Measurements from ENCODE around the gene CCDC106.
A peak's percentile ranks its signal among the peaks of the same experiment; 100 is the strongest.

CCDC106 gene

DNA sequence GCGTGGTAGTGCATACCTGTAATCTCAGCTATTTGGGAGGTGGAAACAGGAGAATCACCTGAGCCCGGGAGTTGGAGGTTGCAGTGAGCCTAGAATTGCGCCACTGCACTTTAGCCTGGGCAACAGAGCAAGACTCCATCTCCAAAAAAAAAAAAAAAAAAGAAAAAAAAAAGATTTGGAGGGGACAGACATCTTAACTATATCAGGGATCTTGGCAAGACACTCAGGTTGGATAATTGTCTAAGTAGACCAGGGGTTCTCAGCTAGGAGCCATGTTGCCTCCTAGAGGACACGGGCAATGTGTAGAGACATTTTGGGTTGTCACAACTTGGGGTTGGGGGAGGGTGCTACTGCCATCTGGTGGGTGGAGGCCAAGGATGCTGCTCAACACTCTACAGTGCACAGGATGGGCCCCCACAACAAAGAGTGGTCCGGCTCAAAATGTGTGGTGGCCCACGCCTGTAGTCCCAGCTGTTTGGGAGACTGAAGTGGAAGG is 9.1 kb upstream of the CCDC106 start:
- no peak for DNase-seq

DNA sequence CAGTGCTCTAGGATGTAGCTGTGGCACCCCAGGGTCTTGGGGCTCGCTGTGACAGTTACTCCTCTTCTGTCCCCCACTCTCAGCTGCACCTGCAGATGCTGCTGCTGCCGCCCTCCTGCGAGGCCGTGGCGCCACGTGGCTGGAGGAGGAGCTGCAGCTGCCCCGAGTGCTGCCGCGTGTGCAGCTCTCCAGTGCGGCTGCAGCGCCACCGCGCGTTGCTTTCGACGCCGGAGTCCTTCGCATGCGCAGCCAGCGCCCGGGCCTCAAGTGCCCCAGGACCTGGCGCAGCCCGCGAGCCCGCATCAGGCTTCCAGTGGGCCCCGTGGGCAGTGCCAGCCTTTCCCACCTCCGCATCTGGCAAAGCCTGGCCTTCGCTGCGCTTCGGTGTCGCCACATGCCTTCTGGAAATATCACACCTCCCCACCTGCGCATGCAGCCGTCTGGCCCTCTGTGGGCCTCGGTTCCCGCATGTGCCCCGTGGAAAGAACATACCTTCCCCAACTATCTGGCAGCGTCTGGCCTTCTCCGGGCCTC is 7.9 kb upstream of the CCDC106 start:
- peak; percentile 69 for DNase-seq

DNA sequence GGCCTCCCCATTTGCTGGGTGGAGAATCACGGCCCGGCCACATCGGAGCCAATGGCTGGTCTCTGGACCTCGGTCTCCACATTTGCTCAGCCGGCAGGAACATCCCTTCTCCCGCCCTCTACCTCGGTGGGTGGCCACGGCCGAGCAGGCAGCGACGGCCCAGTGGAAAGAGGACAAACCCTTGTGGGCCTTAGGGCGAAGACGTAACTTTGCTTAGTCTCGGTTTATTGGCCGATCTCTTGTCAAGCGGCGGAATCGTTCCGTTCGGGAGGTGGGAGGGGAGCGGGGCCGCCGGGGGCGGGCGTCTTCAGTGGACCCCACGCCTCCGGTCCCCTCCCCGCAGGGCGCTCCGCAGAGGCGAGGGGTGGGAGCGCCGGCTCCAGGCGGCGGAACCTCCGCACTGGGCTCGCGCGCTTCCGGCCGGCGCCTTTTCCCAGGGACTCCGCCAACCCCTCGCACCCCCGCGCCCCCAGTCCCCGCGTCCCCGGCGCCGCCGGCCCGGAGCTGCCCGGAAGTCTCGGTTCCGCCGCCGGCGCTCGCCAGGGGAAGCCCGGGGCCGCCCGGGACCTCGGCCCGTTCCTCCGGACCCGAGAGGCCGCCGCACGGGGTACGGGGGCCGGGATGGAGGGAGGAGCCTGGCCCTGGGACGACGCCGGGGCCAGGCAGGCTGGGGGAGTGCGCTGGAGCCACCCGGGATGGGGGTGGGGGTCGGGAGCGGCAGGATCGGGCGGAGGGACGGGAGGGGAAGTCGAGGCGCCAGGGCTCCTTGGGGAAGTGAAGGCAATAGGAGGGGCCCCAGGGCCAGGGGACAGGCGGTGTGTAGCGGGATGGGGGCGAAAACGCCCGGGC is 7.2 kb upstream of the CCDC106 start, which contains the start of gene ZNF580:
ZNF580 (plus strand) TSS at position 426 of the 849 bp plus-strand sequence. CDS start 1,507 bp downstream, outside the sequence.
- no peak for DNase-seq

GRCh38 chr19:55641426-55642152 is 6.4 kb upstream of the CCDC106 start:
- no peak for DNase-seq

DNA sequence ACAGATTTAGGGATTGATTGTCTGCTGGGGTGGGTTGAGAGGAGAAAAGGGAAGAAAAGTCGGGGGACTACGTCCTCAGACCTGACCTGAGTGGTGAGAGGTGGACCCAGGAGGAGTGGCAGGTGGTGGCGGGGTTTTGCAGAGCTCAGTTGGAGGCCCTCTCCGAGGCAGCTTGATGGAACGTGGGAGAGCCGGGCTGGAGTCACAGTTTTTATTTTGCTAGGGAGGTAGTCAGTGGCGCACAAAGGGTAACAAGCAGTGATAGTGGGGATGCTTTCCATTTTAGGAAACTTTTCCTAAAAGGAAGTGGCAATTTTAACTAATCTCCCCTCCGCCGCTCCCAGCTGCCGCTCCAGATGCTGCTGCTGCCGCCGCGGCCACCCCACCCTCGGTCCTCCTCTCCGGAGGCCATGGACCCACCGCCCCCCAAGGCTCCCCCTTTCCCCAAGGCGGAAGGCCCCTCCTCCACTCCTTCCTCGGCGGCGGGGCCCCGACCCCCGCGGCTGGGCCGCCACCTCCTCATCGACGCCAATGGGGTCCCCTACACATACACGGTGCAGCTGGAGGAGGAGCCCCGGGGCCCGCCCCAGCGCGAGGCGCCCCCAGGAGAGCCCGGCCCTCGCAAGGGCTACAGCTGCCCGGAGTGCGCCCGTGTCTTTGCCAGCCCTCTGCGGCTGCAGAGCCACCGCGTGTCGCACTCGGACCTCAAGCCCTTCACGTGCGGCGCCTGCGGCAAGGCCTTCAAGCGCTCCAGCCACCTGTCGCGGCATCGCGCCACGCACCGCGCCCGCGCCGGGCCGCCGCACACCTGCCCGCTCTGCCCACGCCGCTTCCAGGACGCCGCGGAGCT is 5.6 kb upstream of the CCDC106 start:
- no peak for DNase-seq

GRCh38 chr19:55643003-55643886 is 4.8 kb upstream of the CCDC106 start, which contains the start of gene ZNF581:
Gene ZNF581, plus strand, starts transcription at chr19:55643649. Its CDS starts 923 bp downstream, at chr19:55644572.
- peak; percentile 71 for DNase-seq

- no peak for DNase-seq
Measured at GRCh38 chr19:55643887-55644176, 4.2 kb upstream of the CCDC106 start.

- no peak for DNase-seq
Measured at GRCh38 chr19:55644191-55644833, 3.7 kb upstream of the CCDC106 start.

GRCh38 chr19:55644842-55645511 is 3.0 kb upstream of the CCDC106 start:
- DNase-seq, result no peak

DNA sequence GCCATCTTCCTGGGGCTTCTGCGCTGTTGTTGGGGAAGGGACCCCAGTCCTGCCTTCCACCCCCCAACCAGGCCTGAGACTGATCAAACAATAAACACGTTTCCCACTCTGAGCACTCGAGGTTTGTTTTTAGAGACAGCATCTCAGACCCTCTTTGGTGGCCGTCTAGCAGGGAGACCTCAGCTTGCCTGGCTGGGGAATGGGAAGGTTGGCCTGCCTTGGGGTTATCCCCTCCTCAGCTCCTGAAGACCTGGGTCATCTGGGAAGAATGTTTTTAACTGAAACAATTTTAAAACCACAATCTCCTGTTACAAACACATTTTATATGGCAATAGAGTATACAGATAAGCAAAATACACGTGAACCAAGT is 2.5 kb upstream of the CCDC106 start:
- DNase-seq, result no peak

- no peak for DNase-seq
Measured at GRCh38 chr19:55646889-55647731, 902 bp upstream of the CCDC106 start.

GRCh38 chr19:55648585-55649267 is 714 bp downstream of the CCDC106 start:
- DNase-seq, result no peak

DNA sequence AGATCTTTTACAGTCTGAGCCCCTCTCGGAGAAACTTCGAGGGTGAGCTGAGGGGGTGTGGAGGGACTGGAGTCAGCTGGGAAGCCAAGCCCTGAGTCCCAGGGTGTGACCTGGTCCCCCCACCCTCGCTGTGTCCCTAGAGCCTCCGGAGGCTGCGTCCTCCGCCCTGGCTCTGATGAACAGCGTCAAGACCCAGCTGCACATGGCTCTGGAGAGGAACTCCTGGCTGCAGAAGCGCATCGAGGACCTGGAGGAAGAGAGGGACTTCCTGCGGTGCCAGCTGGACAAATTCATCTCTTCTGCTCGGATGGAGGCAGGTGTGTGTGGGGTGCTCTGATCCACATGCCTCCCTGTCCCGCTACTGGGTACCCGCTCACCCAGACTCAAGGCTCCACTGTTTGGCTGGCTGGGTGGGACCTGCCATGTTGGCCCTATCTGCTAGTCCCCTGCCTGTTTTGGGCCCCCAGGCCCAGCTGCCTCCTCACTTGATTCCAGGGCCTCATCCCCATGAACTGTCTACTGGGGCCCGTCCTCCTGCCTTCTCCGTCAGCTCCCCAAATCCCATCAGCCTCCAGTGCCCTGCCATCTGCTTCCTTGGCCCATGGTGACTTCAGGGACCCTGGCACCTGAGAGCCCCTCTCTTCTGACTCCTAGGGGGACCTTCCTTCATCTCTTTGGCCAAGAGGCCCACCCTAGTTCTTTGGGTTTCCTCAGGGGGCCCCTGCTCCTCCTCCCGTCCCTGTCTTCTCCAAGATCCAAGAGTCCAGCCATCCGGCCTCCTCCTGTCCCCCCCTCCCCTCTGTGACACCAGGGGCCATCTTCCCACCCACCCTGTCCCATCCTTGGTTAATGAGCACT is 1.5 kb downstream of the CCDC106 start:
- DNase-seq, result no peak

GRCh38 chr19:55650126-55650557 is 2.1 kb downstream of the CCDC106 start:
- DNase-seq, result no peak

- DNase-seq, result no peak
Measured at GRCh38 chr19:55650602-55651230, 2.7 kb downstream of the CCDC106 start.

- no peak for DNase-seq
Measured at GRCh38 chr19:55651236-55651635, 3.2 kb downstream of the CCDC106 start.
